Measurements from ENCODE around the gene CYP3A5. TPM values are rescaled to one million over a fixed set of nuclear protein-coding genes. Genes with fewer than 3 reads are reported as not detected.
A peak's percentile ranks its signal among the peaks of the same experiment; 100 is the strongest.

The CYP3A5 gene
- total and polyA plus RNA-seq, 5 donors from 2014 or later: 0.24 to 0.92 (median 0.74) TPM; not detected in 1

GRCh38 chr7:99677013-99677647, 2.7 kb downstream of the CYP3A5 start:
- H3K9me3 ChIP-seq (ENCODE audit: control insufficient read depth in 2 of 2, low read length in 2 of 2): no peaks in the 10 kb centered on the region
- Mint-ChIP-seq H3K4me3 (no peak overlapping the region), H3K27ac (no peak overlapping the region), H3K9me3 (peaks cover 0 to 5% (median 0%) of the 10 kb centered on the region in 7 donors), H3K4me1 (peaks cover 7 to 30% (median 14%) of the 10 kb centered on the region in 4 donors), H3K36me3 (peaks cover 15% of the 10 kb centered on the region), H3K27me3 (peaks cover 4% of the 10 kb centered on the region)
- no peak for ATAC-seq (ENCODE audit: low read depth in 2 of 2)
- H3K36me3 ChIP-seq (ENCODE audit: control insufficient read depth, insufficient read depth, low read length): no peaks in the 10 kb centered on the region
- no peak overlapping the region for H3K27ac ChIP-seq (ENCODE audit: insufficient read depth, low read length, poor library complexity, severe bottlenecking)
- H3K27me3 ChIP-seq (ENCODE audit: control insufficient read depth, insufficient read depth, low read length): no peaks in the 10 kb centered on the region
- H3K4me1 ChIP-seq (ENCODE audit: control insufficient read depth, insufficient read depth, low read length, poor library complexity, severe bottlenecking): peaks cover 6% of the 10 kb centered on the region
- no peak for DNase-seq
- no peak overlapping the region for H3K4me3 ChIP-seq (ENCODE audit: low read depth, low read length)

GRCh38 chr7:99674995-99675742, 4.6 kb downstream of the CYP3A5 start:
- Mint-ChIP-seq H3K27ac (peak overlapping the region in 2 of 3 donors; percentile 58 to 81), H3K27me3 (no peaks in the 10 kb centered on the region), H3K36me3 (peaks cover 7% of the 10 kb centered on the region), H3K4me3 (peak overlapping the region in 1 of 4 donors; percentile 72), H3K4me1 (peaks cover 7 to 30% (median 13%) of the 10 kb centered on the region in 4 donors), H3K9me3 (peaks cover 0 to 1% (median 0%) of the 10 kb centered on the region in 7 donors)
- DNase-seq (peak in 1 of 3 donors; percentile 19), ATAC-seq (ENCODE audit: low read depth in 2 of 2) (no peak)
- H3K4me3 ChIP-seq (ENCODE audit: low read depth, low read length): no peak overlapping the region
- H3K27me3 ChIP-seq (ENCODE audit: control insufficient read depth, insufficient read depth, low read length): no peaks in the 10 kb centered on the region
- H3K27ac ChIP-seq (ENCODE audit: insufficient read depth, low read length, poor library complexity, severe bottlenecking): no peak overlapping the region
- peaks cover 6% of the 10 kb centered on the region for H3K4me1 ChIP-seq (ENCODE audit: control insufficient read depth, insufficient read depth, low read length, poor library complexity, severe bottlenecking)
- no peaks in the 10 kb centered on the region for H3K9me3 ChIP-seq (ENCODE audit: control insufficient read depth in 2 of 2, low read length in 2 of 2)
- no peaks in the 10 kb centered on the region for H3K36me3 ChIP-seq (ENCODE audit: control insufficient read depth, insufficient read depth, low read length)

- H3K4me1 ChIP-seq (ENCODE audit: control insufficient read depth, insufficient read depth, low read length, poor library complexity, severe bottlenecking): peaks cover 6% of the 10 kb centered on the region
- ATAC-seq (ENCODE audit: low read depth in 2 of 2) (no peak), DNase-seq (no peak)
- Mint-ChIP-seq H3K9me3 (no peaks in the 10 kb centered on the region), H3K4me1 (peaks cover 7 to 30% (median 13%) of the 10 kb centered on the region in 4 donors), H3K36me3 (peaks cover 5% of the 10 kb centered on the region), H3K27ac (peak overlapping the region in 1 of 3 donors; percentile 39), H3K4me3 (no peak overlapping the region), H3K27me3 (no peaks in the 10 kb centered on the region)
- no peak overlapping the region for H3K27ac ChIP-seq (ENCODE audit: insufficient read depth, low read length, poor library complexity, severe bottlenecking)
- H3K36me3 ChIP-seq (ENCODE audit: control insufficient read depth, insufficient read depth, low read length): peaks cover 3% of the 10 kb centered on the region
- H3K27me3 ChIP-seq (ENCODE audit: control insufficient read depth, insufficient read depth, low read length): no peaks in the 10 kb centered on the region
- no peaks in the 10 kb centered on the region for H3K9me3 ChIP-seq (ENCODE audit: control insufficient read depth in 2 of 2, low read length in 2 of 2)
- no peak overlapping the region for H3K4me3 ChIP-seq (ENCODE audit: low read depth, low read length)
These were observed 7.2 kb downstream of the CYP3A5 start for GRCh38 chr7:99672573-99672972.

DNA sequence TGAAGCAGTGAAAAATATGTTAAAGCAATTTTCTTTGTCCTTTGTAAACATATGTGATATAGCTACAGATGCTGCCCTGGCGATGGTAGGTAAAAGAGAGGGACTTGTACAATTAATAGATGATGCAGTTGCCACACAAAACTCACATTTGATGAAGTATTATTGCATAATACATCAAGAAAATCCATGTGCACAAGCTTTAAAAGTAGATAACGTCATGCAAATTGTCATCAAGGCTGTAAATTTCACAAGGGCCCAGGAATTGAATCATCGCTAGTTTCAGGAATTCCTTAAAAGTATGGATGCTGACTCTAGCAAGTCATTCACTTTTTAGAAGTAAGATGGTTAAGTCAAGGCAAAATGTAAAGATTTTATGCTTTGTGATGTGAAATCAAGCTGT, 10.0 kb downstream of the CYP3A5 start:
- Histone ChIP-seq H3K9me3 (ENCODE audit: control insufficient read depth in 2 of 2, low read length in 2 of 2) (no peaks in the 10 kb centered on the region), H3K27ac (ENCODE audit: insufficient read depth, low read length, poor library complexity, severe bottlenecking) (no peak overlapping the region), H3K4me1 (ENCODE audit: control insufficient read depth, insufficient read depth, low read length, poor library complexity, severe bottlenecking) (peaks cover 3% of the 10 kb centered on the region), H3K4me3 (ENCODE audit: low read depth, low read length) (no peak overlapping the region), H3K27me3 (ENCODE audit: control insufficient read depth, insufficient read depth, low read length) (no peaks in the 10 kb centered on the region), H3K36me3 (ENCODE audit: control insufficient read depth, insufficient read depth, low read length) (peaks cover 3% of the 10 kb centered on the region)
- H3K4me3 Mint-ChIP-seq: no peak overlapping the region
- peaks cover 8% of the 10 kb centered on the region for H3K36me3 Mint-ChIP-seq
- peaks cover 3 to 12% (median 8%) of the 10 kb centered on the region in 4 donors for H3K4me1 Mint-ChIP-seq
- H3K27ac Mint-ChIP-seq: no peak overlapping the region
- H3K9me3 Mint-ChIP-seq: no peaks in the 10 kb centered on the region
- ATAC-seq (ENCODE audit: low read depth in 2 of 2) (no peak), DNase-seq (no peak)
- H3K27me3 Mint-ChIP-seq: no peaks in the 10 kb centered on the region

DNA sequence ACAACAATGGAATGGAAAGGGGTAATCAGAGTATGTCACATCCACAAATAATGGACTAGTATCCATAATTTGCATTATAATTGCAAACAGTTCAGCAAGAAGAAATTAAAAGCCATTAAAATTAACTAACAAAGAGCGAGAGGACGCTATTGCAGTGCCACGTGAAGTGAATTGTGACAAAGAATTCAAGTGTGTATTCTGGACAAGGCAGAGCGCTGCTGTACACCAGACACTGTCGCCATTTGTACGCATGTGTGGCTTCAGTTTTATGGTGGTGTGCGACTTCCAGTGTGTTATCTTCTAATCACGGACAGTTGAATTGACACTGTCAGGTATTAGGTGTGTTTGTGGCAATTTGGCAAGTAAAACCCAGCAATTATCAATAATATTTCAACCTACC, 11.3 kb downstream of the CYP3A5 start:
- H3K27ac Mint-ChIP-seq: no peak overlapping the region
- Histone ChIP-seq H3K36me3 (ENCODE audit: control insufficient read depth, insufficient read depth, low read length) (peaks cover 3% of the 10 kb centered on the region), H3K4me3 (ENCODE audit: low read depth, low read length) (no peak overlapping the region), H3K9me3 (ENCODE audit: control insufficient read depth in 2 of 2, low read length in 2 of 2) (no peaks in the 10 kb centered on the region), H3K27ac (ENCODE audit: insufficient read depth, low read length, poor library complexity, severe bottlenecking) (no peak overlapping the region), H3K4me1 (ENCODE audit: control insufficient read depth, insufficient read depth, low read length, poor library complexity, severe bottlenecking) (no peaks in the 10 kb centered on the region), H3K27me3 (ENCODE audit: control insufficient read depth, insufficient read depth, low read length) (no peaks in the 10 kb centered on the region)
- DNase-seq: no peak
- no peaks in the 10 kb centered on the region for H3K9me3 Mint-ChIP-seq
- peaks cover 0 to 5% (median 2%) of the 10 kb centered on the region in 4 donors for H3K4me1 Mint-ChIP-seq
- H3K4me3 Mint-ChIP-seq: no peak overlapping the region
- H3K36me3 Mint-ChIP-seq: peaks cover 17% of the 10 kb centered on the region
- no peaks in the 10 kb centered on the region for H3K27me3 Mint-ChIP-seq
- no peak for ATAC-seq (ENCODE audit: low read depth in 2 of 2)

DNA sequence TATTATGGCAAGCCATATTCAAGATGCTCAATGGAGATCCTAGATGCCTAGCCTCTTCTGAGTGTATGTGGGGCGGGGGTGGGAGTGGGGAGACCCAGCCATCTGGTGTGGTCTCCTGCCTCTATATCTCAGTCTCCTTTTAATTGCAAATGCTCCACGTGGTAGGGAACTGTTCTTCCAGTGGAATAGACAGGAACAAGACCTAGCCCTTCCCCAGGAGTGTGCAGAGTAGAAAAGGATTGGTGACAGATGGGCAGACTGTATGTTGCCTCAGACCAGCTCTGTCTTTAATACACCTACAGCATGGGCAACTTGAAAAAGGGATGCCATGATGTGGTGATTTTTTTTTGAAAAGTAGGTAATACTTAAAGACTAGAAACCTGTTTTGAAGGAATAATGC, 12.6 kb downstream of the CYP3A5 start:
- H3K36me3 Mint-ChIP-seq: peaks cover 28% of the 10 kb centered on the region
- no peaks in the 10 kb centered on the region for H3K9me3 Mint-ChIP-seq
- no peak overlapping the region for H3K4me3 Mint-ChIP-seq
- Histone ChIP-seq H3K27ac (ENCODE audit: insufficient read depth, low read length, poor library complexity, severe bottlenecking) (no peak overlapping the region), H3K4me3 (ENCODE audit: low read depth, low read length) (no peak overlapping the region), H3K27me3 (ENCODE audit: control insufficient read depth, insufficient read depth, low read length) (no peaks in the 10 kb centered on the region), H3K36me3 (ENCODE audit: control insufficient read depth, insufficient read depth, low read length) (peaks cover 3% of the 10 kb centered on the region), H3K4me1 (ENCODE audit: control insufficient read depth, insufficient read depth, low read length, poor library complexity, severe bottlenecking) (no peaks in the 10 kb centered on the region), H3K9me3 (ENCODE audit: control insufficient read depth in 2 of 2, low read length in 2 of 2) (no peaks in the 10 kb centered on the region)
- no peaks in the 10 kb centered on the region for H3K27me3 Mint-ChIP-seq
- DNase-seq (no peak), ATAC-seq (ENCODE audit: low read depth in 2 of 2) (no peak)
- no peak overlapping the region for H3K27ac Mint-ChIP-seq
- H3K4me1 Mint-ChIP-seq: no peaks in the 10 kb centered on the region

DNA sequence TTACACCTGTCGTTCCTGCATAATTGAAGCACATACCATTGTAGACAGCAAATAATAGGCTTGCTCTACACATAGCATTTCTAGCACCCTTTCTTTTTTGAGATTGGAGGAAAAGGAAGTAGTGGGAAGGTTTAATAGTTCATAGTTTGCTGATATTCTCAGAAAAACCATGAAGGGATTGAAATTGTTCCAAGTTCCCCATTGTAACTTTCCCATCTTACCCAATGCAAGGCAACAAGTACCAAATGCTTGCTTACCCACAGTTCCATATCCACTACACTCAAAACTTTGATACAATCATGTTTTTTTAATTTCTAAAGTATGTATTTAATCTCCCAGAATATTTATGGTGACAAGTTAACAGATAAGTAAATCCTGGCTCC, 13.8 kb downstream of the CYP3A5 start:
- Histone ChIP-seq H3K4me3 (ENCODE audit: low read depth, low read length) (no peak overlapping the region), H3K27ac (ENCODE audit: insufficient read depth, low read length, poor library complexity, severe bottlenecking) (no peak overlapping the region), H3K4me1 (ENCODE audit: control insufficient read depth, insufficient read depth, low read length, poor library complexity, severe bottlenecking) (no peaks in the 10 kb centered on the region), H3K9me3 (ENCODE audit: control insufficient read depth in 2 of 2, low read length in 2 of 2) (no peaks in the 10 kb centered on the region), H3K27me3 (ENCODE audit: control insufficient read depth, insufficient read depth, low read length) (no peaks in the 10 kb centered on the region), H3K36me3 (ENCODE audit: control insufficient read depth, insufficient read depth, low read length) (peaks cover 3% of the 10 kb centered on the region)
- no peak overlapping the region for H3K4me3 Mint-ChIP-seq
- H3K4me1 Mint-ChIP-seq: no peaks in the 10 kb centered on the region
- peaks cover 28% of the 10 kb centered on the region for H3K36me3 Mint-ChIP-seq
- DNase-seq: no peak
- ATAC-seq (ENCODE audit: low read depth in 2 of 2): no peak
- no peak overlapping the region for H3K27ac Mint-ChIP-seq
- no peaks in the 10 kb centered on the region for H3K9me3 Mint-ChIP-seq
- H3K27me3 Mint-ChIP-seq: no peaks in the 10 kb centered on the region
